Measurements from ENCODE around the gene DIPK1B. TPM values are rescaled to one million over a fixed set of nuclear protein-coding genes. Genes with fewer than 3 reads are reported as not detected.
A peak's percentile ranks its signal among the peaks of the same experiment; 100 is the strongest.
"Not testable (repeated sequence)": the region's sequence is repeated elsewhere in the genome, so short reads cannot be mapped to it uniquely, and the experiment has no call there.

DIPK1B gene
- total RNA-seq, 1 experiment from 2014 or later, result 26.3 TPM

GRCh38 chr9:136760834-136761544 is 48.6 kb downstream of the DIPK1B start:
- peak; percentile 61 for DNase-seq
- peak overlapping the region; percentile 44; the same call in 1 of the 2 replicates for H3K4me2 ChIP-seq (ENCODE audit: low read length)
- H3K9ac ChIP-seq (ENCODE audit: low read length); H3K27me3 ChIP-seq (ENCODE audit: low read length); H4K20me1 ChIP-seq (ENCODE audit: low read length); H3F3A ChIP-seq (ENCODE audit: low read length, unreplicated experiment); H3K36me3 ChIP-seq (ENCODE audit: low read depth, low read length); H3K9me2 ChIP-seq (replicated peaks; ENCODE audit: low read length); intact Hi-C loops (cut with micrococcal nuclease); H3K4me3 ChIP-seq (ENCODE audit: low read length); H3K4me1 ChIP-seq (ENCODE audit: insufficient read depth, low read length); H3K27ac ChIP-seq (ENCODE audit: low read length); H3K9me3 ChIP-seq (ENCODE audit: low read length); BruUV-seq (replicated peaks); H3K79me2 ChIP-seq (ENCODE audit: low read length): not testable (repeated sequence)
- ChIA-PET CTCF (interaction anchor here (0.6 to 0.8 kb wide), 2 partner anchors 17 to 268 kb away, joined by 3 to 6 read pairs; no protein-coding TSS in a partner anchor), POLR2A (ENCODE audit: unreplicated experiment) (interaction anchor here (0.6 kb wide), 1 partner anchor 294 kb away, joined by 3 read pairs; no protein-coding TSS in a partner anchor)
- peak; percentile 59 for TF ChIP-seq CTCF (conservative IDR thresholded peaks at IDR 0.05; ENCODE audit: low read depth, low read length)
- peak; percentile 90 for ATAC-seq
- peak overlapping the region; percentile 71; the same call in 1 of the 2 replicates for H2AFZ ChIP-seq (ENCODE audit: low read length)

GRCh38 chr9:136761545-136761981 is 49.2 kb downstream of the DIPK1B start:
- TF ChIP-seq EZH2phosphoT487 (IDR thresholded peaks at IDR 0.05; ENCODE audit: borderline replicate concordance, low read length) (no peak), CTCF (conservative IDR thresholded peaks at IDR 0.05; ENCODE audit: low read depth, low read length) (no peak), EZH2 (IDR thresholded peaks at IDR 0.05; ENCODE audit: low read length, unreplicated experiment) (no peak)
- intact Hi-C loops (cut with micrococcal nuclease), result no loop called here
- no peaks in the 10 kb centered on the region for H3K36me3 ChIP-seq (ENCODE audit: low read depth, low read length)
- no peak overlapping the region for H3K4me3 ChIP-seq (ENCODE audit: low read length)
- H3K4me1 ChIP-seq (ENCODE audit: insufficient read depth, low read length), result no peaks in the 10 kb centered on the region
- no peak for DNase-seq
- H3K27ac ChIP-seq (ENCODE audit: low read length), result no peak overlapping the region
- H3K79me2 ChIP-seq (ENCODE audit: low read length), result no peaks in the 10 kb centered on the region
- no TSS peak for BruUV-seq (replicated peaks)
- CTCF ChIA-PET, result interaction anchor here (0.6 to 0.8 kb wide), 2 partner anchors 16 to 267 kb away, joined by 3 to 6 read pairs; no protein-coding TSS in a partner anchor
- no peak overlapping the region for H3K9ac ChIP-seq (ENCODE audit: low read length)
- POLR2A ChIA-PET (ENCODE audit: unreplicated experiment), result interaction anchor here (0.6 kb wide), 1 partner anchor 293 kb away, joined by 3 read pairs; no protein-coding TSS in a partner anchor
- no peaks in the 10 kb centered on the region for H3K27me3 ChIP-seq (ENCODE audit: low read length)
- ATAC-seq, result no peak
- no peaks in the 10 kb centered on the region for H3K9me3 ChIP-seq (ENCODE audit: low read length)
- no peaks in the 10 kb centered on the region for H3K9me2 ChIP-seq (replicated peaks; ENCODE audit: low read length)
- no peaks in the 10 kb centered on the region for H4K20me1 ChIP-seq (ENCODE audit: low read length)
- no peaks in the 10 kb centered on the region for H3F3A ChIP-seq (ENCODE audit: low read length, unreplicated experiment)
- H3K4me2 ChIP-seq (ENCODE audit: low read length), result no peak overlapping the region
- no peak overlapping the region for H2AFZ ChIP-seq (ENCODE audit: low read length)

GRCh38 chr9:136762221-136762691 is 49.9 kb downstream of the DIPK1B start:
- Histone ChIP-seq H3K4me3 (ENCODE audit: low read length) (no peak overlapping the region), H3K79me2 (ENCODE audit: low read length) (no peaks in the 10 kb centered on the region), H3K9ac (ENCODE audit: low read length) (no peak overlapping the region), H3K36me3 (ENCODE audit: low read depth, low read length) (no peaks in the 10 kb centered on the region), H3K4me1 (ENCODE audit: insufficient read depth, low read length) (peaks cover 3% of the 10 kb centered on the region; the same call in 1 of the 2 replicates), H2AFZ (ENCODE audit: low read length) (no peak overlapping the region), H3K9me2 (replicated peaks; ENCODE audit: low read length) (no peaks in the 10 kb centered on the region), H3K27ac (ENCODE audit: low read length) (no peak overlapping the region), H3K4me2 (ENCODE audit: low read length) (no peak overlapping the region), H4K20me1 (ENCODE audit: low read length) (no peaks in the 10 kb centered on the region), H3F3A (ENCODE audit: low read length, unreplicated experiment) (no peaks in the 10 kb centered on the region), H3K27me3 (ENCODE audit: low read length) (no peaks in the 10 kb centered on the region), H3K9me3 (ENCODE audit: low read length) (no peaks in the 10 kb centered on the region)
- ChIA-PET POLR2A (ENCODE audit: unreplicated experiment) (no interaction called here), CTCF (no interaction called here)
- no TSS peak for BruUV-seq (replicated peaks)
- no peak for ATAC-seq
- TF ChIP-seq EZH2phosphoT487 (IDR thresholded peaks at IDR 0.05; ENCODE audit: borderline replicate concordance, low read length) (no peak), CTCF (conservative IDR thresholded peaks at IDR 0.05; ENCODE audit: low read depth, low read length) (no peak), EZH2 (IDR thresholded peaks at IDR 0.05; ENCODE audit: low read length, unreplicated experiment) (no peak)
- DNase-seq, result no peak
- intact Hi-C loops (cut with micrococcal nuclease), result no loop called here
